Testis (tissue), 3 donors: Measurements from ENCODE around the gene KRT2. TPM values are rescaled to one million over a fixed set of nuclear protein-coding genes. Genes with fewer than 3 reads are reported as not detected.

Experiments
- DNase-seq: peaks from one replicate; pipeline ENCODE4 v3.0.0-alpha.2; 2019
- H3K27ac ChIP-seq, 2 donors: fragments of 200-600 bp; sonication (generic); one replicate each; pipeline ENCODE4 v1.5.1; 2019
- H3K27me3 ChIP-seq: fragments of 200-600 bp; sonication (generic); one replicate; pipeline ENCODE4 v1.5.1; 2019
- H3K36me3 ChIP-seq: fragments of 200-600 bp; sonication (generic); one replicate; pipeline ENCODE4 v1.5.1; 2017; ENCODE audit warnings: low read depth; ENCODE audit errors: missing control alignments
- H3K4me1 ChIP-seq: fragments of 200-600 bp; sonication (generic); one replicate; pipeline ENCODE4 v1.5.1; 2019
- H3K4me3 ChIP-seq, 2 donors: fragments of 200-600 bp; sonication (generic); one replicate each; pipeline ENCODE4 v1.5.1; 2017 to 2019
- H3K9me3 ChIP-seq: fragments of 200-600 bp; sonication (generic); one replicate; pipeline ENCODE4 v1.5.1; 2017
- POLR2A ChIP-seq: fragments of 450-650 bp; IDR thresholded peaks from one replicate; pipeline ENCODE4 v1.6.1; 2017; ENCODE audit warnings: antibody characterized with exemption, mild to moderate bottlenecking, moderate library complexity
- WGBS, 2 donors: methylation state at CpG; one replicate each; pipeline ENCODE4 v1.1.5; 2018; 5-methylcytosine and 5-hydroxymethylcytosine counted together
- intact Hi-C: fragments of 100-400 bp; cut with DNase I; formaldehyde crosslinking; loops from one replicate; pipeline ENCODE4 v1.15.1; 2023; ENCODE audit warnings: low total_unique reads
- polyA plus RNA-seq: library from polyadenylated mRNA; stranded (reverse); fragments of 350-450 nt; fragmentation: Illumina TruSeq; extraction: RNeasy Lipid Tissue Mini Kit (QIAGEN cat#74804); gene quantifications from one replicate; pipeline ENCODE4 v1.2.3, GENCODE V29; 2014; ENCODE audit warnings: low read depth, low replicate concordance; ENCODE audit not compliant: insufficient read depth
- total RNA-seq, 2 donors: library from RNA; depleted of rRNA; stranded (reverse); fragments of >200 nt; gene quantifications; one replicate each; pipeline ENCODE4 v1.2.3, GENCODE V29; 2016
- TF ChIP-seq, protein P1 (sequence below), 3 experiments: fragments of 450-650 bp in 2 of 3; fragments of 200-600 bp in 1 of 3; sonication (generic) in 1 of 3; IDR thresholded peaks; one replicate each; pipeline ENCODE4 v1.5.1; 2016 to 2019; ENCODE audit warnings: antibody characterized with exemption in 3 of 3, mild to moderate bottlenecking in 2 of 3, moderate library complexity in 1 of 3

The KRT2 gene
- total and polyA plus RNA-seq, 3 donors from 2014 or later, result not detected

DNA sequence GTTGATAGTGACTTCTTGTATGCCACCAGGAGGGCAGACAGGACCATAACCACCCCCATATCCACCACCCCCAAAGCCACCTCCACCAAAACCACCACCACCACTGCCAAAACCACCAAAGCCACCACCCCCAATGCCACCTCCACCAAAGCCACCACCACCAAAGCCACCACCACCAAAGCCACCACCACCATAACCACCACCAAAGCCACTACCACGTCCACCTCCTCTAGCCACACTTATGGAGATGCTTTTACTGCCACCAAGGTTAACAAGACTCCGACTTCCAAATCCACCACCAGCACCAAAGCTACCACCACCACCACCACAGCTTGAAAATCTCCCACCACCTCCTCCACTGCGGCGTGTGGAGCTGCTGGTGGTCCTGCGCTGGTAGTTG, 27.9 kb upstream of the KRT2 start:
- no peak for TF ChIP-seq POLR2A
- TF ChIP-seq, protein P1, sequence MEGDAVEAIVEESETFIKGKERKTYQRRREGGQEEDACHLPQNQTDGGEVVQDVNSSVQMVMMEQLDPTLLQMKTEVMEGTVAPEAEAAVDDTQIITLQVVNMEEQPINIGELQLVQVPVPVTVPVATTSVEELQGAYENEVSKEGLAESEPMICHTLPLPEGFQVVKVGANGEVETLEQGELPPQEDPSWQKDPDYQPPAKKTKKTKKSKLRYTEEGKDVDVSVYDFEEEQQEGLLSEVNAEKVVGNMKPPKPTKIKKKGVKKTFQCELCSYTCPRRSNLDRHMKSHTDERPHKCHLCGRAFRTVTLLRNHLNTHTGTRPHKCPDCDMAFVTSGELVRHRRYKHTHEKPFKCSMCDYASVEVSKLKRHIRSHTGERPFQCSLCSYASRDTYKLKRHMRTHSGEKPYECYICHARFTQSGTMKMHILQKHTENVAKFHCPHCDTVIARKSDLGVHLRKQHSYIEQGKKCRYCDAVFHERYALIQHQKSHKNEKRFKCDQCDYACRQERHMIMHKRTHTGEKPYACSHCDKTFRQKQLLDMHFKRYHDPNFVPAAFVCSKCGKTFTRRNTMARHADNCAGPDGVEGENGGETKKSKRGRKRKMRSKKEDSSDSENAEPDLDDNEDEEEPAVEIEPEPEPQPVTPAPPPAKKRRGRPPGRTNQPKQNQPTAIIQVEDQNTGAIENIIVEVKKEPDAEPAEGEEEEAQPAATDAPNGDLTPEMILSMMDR (IDR thresholded peaks at IDR 0.05), result no peak
- H3K27me3 ChIP-seq, result no peaks in the 10 kb centered on the region
- DNase-seq, result no peak
- 86 to 96% methylated on average over 5 of the region's 5 CpGs for WGBS, 2 donors
- no peak overlapping the region for H3K27ac ChIP-seq
- intact Hi-C loops, result no loop called here
- H3K4me1 ChIP-seq, result peaks cover 5% of the 10 kb centered on the region
- H3K4me3 ChIP-seq, result no peak overlapping the region
- no peaks in the 10 kb centered on the region for H3K9me3 ChIP-seq
- H3K36me3 ChIP-seq, result no peaks in the 10 kb centered on the region

DNA sequence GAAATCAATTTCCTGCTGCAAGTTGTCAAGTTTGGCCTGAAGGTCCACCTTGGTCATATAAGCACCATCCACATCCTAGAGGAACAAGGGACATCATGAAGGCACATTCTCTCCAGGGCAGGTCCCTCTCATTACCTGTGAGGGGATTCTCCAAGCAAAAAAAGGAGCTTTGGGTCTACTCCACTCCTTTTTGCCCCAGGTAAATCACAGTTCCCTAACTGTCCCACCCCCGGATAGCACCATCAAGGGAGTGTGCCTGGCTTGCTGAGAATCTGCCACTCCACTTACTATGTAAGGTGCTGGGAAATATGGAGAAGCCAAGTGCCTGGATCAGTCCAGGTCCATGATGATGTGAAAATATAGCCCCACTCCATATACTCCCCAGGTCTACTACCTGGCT, 25.7 kb upstream of the KRT2 start:
- no peak overlapping the region for H3K4me3 ChIP-seq
- H3K27ac ChIP-seq, result no peak overlapping the region
- WGBS, 2 donors, result 95 to 100% methylated on average over 1 of the region's 1 CpG
- no peaks in the 10 kb centered on the region for H3K9me3 ChIP-seq
- no peaks in the 10 kb centered on the region for H3K27me3 ChIP-seq
- no peaks in the 10 kb centered on the region for H3K36me3 ChIP-seq
- TF ChIP-seq POLR2A, result no peak
- TF ChIP-seq, protein P1 (IDR thresholded peaks at IDR 0.05), result no peak
- DNase-seq, result no peak
- intact Hi-C loops, result no loop called here
- H3K4me1 ChIP-seq, result peaks cover 5% of the 10 kb centered on the region

DNA sequence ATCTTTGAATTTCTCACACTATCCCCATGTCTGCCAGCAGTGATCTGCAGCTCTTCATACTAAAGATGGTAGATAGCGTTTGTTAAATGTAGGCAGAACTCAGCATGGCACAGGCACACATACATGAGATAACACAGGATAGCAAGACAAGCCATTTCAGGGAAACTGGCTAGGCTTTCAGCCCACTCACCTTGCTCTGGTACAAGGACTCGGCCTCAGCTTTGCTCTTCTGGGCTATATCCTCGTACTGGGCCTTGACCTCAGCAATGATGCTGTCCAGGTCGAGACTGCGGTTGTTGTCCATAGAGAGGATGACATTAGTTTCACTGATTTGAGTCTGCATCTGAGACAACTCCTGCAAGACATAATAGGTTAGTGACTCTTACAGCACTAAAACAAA, 25.1 kb upstream of the KRT2 start:
- 87 to 96% methylated on average over 5 of the region's 5 CpGs for WGBS, 2 donors
- Histone ChIP-seq H3K4me3 (no peak overlapping the region), H3K36me3 (no peaks in the 10 kb centered on the region), H3K4me1 (peaks cover 5% of the 10 kb centered on the region), H3K27ac (no peak overlapping the region), H3K27me3 (no peaks in the 10 kb centered on the region), H3K9me3 (no peaks in the 10 kb centered on the region)
- TF ChIP-seq POLR2A, result no peak
- TF ChIP-seq, protein P1 (IDR thresholded peaks at IDR 0.05), result no peak
- intact Hi-C loops, result no loop called here
- DNase-seq, result no peak

DNA sequence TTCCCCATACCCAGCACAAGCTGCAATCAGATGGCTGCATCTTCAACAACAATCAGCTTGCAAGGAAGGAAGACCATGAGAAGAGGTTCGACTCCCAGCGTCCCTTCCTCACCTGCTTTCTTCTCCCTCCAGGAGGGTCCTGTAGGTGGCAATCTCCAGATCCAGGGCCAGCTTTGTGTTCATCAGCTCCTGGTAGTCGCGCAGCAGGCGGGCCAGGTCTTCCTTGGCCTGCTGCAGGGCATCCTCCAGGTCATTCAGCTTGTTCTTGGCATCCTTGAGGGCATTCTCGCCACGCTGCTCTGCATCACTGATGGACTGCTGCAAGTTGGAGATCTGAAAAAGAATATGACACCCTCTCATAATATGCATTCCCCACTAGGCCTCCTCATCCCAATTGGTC, 24.2 kb upstream of the KRT2 start:
- WGBS, 2 donors, result 85 to 95% methylated on average over 5 to 7 of the region's 7 CpGs
- TF ChIP-seq, protein P1 (IDR thresholded peaks at IDR 0.05), result no peak
- TF ChIP-seq POLR2A, result no peak
- Histone ChIP-seq H3K4me3 (no peak overlapping the region), H3K36me3 (no peaks in the 10 kb centered on the region), H3K9me3 (no peaks in the 10 kb centered on the region), H3K4me1 (no peaks in the 10 kb centered on the region), H3K27me3 (no peaks in the 10 kb centered on the region), H3K27ac (no peak overlapping the region)
- no peak for DNase-seq
- intact Hi-C loops, result no loop called here

DNA sequence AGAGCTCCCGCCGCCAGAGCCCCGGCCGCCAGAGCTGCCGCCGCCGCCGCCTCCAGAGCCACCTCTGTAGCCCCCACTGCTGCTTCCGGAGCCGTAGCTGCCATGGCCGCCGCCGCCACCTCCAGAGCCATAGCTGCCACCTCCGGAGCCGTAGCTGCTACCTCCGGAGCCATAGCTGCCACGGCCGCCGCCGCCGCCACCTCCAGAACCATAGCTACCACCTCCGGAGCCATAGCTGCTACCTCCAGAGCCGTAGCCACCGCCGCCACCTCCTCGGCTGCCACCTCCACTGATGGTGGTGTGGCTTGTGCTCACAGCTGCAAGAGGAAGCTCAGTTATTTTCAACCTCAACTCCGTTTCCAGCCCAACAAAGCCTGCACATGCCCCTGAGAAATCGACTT, 23.3 kb upstream of the KRT2 start:
- Histone ChIP-seq H3K4me1 (no peaks in the 10 kb centered on the region), H3K4me3 (peak overlapping the region in 1 of 2 donors; percentile 12), H3K36me3 (no peaks in the 10 kb centered on the region), H3K27ac (no peak overlapping the region), H3K9me3 (no peaks in the 10 kb centered on the region), H3K27me3 (no peaks in the 10 kb centered on the region)
- 56 to 89% methylated on average over 17 to 28 of the region's 28 CpGs for WGBS, 2 donors
- TF ChIP-seq, protein P1 (IDR thresholded peaks at IDR 0.05), result no peak
- no peak for TF ChIP-seq POLR2A
- intact Hi-C loops, result no loop called here
- DNase-seq, result no peak
